Measurements from ENCODE around the gene IL3RA.

Gene IL3RA

DNA sequence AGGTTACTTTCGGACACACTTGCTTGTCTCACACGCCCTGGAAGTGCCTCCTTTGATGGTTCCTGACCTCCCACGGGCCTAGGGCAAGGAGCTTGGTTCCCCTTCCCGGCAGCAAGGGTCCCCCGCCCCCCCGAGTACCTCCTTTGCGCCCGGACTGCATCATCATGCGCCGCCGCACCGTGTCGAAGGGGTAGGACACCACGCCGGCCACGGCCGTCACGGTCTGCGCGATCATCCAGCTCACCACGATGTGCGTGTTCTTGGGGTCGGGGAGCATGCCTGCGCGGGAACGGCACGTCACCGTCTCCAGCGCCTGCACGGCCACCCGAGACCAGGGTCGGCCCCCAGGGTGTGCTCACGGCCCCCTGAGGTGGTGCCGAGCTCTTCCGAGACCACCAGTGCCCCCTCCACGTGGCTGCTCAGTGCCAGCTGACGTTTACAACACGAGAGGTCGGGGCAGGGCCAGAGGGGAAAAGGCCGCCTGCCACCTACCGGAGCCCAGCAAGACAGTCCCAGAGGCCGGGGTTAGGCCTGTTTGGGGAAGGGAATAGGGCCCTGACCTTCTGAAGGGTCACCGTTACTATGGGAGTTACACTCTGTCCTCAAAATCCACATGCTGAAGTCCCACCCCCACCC, 50.7 kb downstream of the IL3RA start:
- H3K36me3 ChIP-seq (ENCODE audit: insufficient read depth, low read depth, low read length), result peaks cover 81% of the 10 kb centered on the region
- no peak overlapping the region for H3K4me3 ChIP-seq (ENCODE audit: low read length)
- no peaks in the 10 kb centered on the region for H3K27me3 ChIP-seq (ENCODE audit: insufficient read depth, low read length)
- no peak overlapping the region for H3K27ac ChIP-seq (ENCODE audit: low read length)
- no peaks in the 10 kb centered on the region for H3K9me3 ChIP-seq (ENCODE audit: insufficient read depth, low read depth, low read length)
- H3K9ac ChIP-seq (ENCODE audit: low read depth, low read length), result no peak overlapping the region
- H3K4me1 ChIP-seq (ENCODE audit: insufficient read depth, low read length), result no peaks in the 10 kb centered on the region

DNA sequence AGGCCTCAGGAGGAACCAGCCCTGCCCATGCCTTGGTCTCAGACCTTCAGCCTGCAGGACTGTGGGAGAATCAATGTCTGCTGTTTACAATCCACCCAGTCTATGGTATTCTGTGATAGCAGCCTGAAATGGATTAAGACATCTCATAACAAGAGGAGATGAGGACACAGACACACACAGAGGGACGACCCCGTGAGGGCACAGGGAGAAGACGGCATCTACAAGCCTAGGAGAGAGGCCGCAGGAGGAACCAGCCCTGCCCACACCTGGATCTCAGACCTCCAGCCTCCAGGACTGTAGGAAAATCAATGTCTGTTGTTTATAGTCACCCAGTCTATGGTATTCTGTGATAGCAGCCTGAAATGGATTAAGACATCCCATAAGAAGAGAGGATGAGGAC, 52.1 kb downstream of the IL3RA start:
- Histone ChIP-seq H3K9me3 (ENCODE audit: insufficient read depth, low read depth, low read length) (no peaks in the 10 kb centered on the region), H3K27ac (ENCODE audit: low read length) (no peak overlapping the region), H3K36me3 (ENCODE audit: insufficient read depth, low read depth, low read length) (peaks cover 75% of the 10 kb centered on the region), H3K27me3 (ENCODE audit: insufficient read depth, low read length) (no peaks in the 10 kb centered on the region), H3K9ac (ENCODE audit: low read depth, low read length) (no peak overlapping the region), H3K4me1 (ENCODE audit: insufficient read depth, low read length) (no peaks in the 10 kb centered on the region), H3K4me3 (ENCODE audit: low read length) (no peak overlapping the region)

DNA sequence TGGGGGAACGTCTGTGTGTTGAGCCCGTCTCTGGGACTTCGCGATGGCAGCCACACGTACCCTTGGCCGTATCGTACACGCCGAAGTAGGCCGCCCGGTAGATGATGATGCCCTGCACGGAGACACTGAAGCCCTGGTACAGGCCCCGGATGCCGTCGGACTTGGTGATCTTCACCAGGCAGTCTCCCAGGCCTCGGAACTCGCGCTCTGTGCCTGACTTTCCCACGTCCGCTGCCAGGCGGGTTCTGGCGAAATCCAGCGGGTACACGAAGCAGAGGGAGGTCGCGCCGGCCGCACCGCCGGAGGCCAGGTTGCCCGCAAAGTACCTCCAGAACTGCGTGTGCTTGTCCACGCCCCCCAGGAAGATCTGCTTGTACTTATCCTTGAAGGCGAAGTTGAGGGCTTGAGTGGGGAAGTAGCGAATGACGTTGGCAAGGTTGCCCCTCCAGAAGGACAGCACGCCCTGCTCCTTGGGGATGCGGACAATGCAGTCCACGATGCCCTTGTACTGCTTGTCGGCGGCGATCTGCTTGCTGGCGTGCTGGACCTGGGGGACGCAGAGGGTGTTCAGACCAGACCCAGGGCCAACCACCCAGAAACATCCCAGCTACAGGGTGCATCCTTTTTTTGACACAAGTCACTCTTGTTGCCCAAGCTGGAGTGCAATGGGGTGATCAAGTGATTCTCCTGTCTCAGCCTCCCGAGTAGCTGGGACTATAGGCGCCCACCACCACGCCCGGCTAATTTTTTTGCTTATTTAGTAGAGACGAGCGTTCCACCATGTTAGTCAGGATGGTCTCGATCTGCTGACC, 52.8 kb downstream of the IL3RA start:
- peak overlapping the region; percentile 99; the same call in 1 of the 2 replicates for H3K9ac ChIP-seq (ENCODE audit: low read depth, low read length)
- no peaks in the 10 kb centered on the region for H3K27me3 ChIP-seq (ENCODE audit: insufficient read depth, low read length)
- peaks cover 69% of the 10 kb centered on the region for H3K36me3 ChIP-seq (ENCODE audit: insufficient read depth, low read depth, low read length)

DNA sequence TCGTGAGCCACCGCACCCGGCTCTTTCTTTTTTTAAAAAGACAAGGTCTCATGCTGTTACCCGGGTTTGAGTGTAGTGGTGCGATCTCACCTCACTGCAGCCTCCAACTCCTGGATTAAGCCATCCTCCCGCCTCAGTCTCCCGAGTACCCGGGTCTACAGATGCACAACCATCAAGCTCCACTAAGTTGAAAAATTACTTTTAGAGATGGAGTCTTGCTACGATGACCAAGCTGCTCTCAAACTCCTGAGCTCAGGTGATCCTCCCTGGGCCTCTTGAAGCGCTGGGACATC, 53.4 kb downstream of the IL3RA start:
- no peak overlapping the region for H3K27ac ChIP-seq (ENCODE audit: low read length)
- peaks cover 66% of the 10 kb centered on the region for H3K36me3 ChIP-seq (ENCODE audit: insufficient read depth, low read depth, low read length)
- H3K9ac ChIP-seq (ENCODE audit: low read depth, low read length), result peak overlapping the region; percentile 99; the same call in 1 of the 2 replicates
- peak overlapping the region; percentile 93; the same call in 1 of the 2 replicates for H3K4me3 ChIP-seq (ENCODE audit: low read length)
- H3K4me1 ChIP-seq (ENCODE audit: insufficient read depth, low read length), result no peaks in the 10 kb centered on the region
- no peaks in the 10 kb centered on the region for H3K9me3 ChIP-seq (ENCODE audit: insufficient read depth, low read depth, low read length)
- H3K27me3 ChIP-seq (ENCODE audit: insufficient read depth, low read length), result no peaks in the 10 kb centered on the region

More for the DNA sequence above, 52.8 kb downstream of the IL3RA start:
- Histone ChIP-seq H3K9me3 (ENCODE audit: insufficient read depth, low read depth, low read length) (no peaks in the 10 kb centered on the region), H3K27ac (ENCODE audit: low read length) (no peak overlapping the region), H3K4me3 (ENCODE audit: low read length) (peak overlapping the region; percentile 93; the same call in 1 of the 2 replicates), H3K4me1 (ENCODE audit: insufficient read depth, low read length) (no peaks in the 10 kb centered on the region)

DNA sequence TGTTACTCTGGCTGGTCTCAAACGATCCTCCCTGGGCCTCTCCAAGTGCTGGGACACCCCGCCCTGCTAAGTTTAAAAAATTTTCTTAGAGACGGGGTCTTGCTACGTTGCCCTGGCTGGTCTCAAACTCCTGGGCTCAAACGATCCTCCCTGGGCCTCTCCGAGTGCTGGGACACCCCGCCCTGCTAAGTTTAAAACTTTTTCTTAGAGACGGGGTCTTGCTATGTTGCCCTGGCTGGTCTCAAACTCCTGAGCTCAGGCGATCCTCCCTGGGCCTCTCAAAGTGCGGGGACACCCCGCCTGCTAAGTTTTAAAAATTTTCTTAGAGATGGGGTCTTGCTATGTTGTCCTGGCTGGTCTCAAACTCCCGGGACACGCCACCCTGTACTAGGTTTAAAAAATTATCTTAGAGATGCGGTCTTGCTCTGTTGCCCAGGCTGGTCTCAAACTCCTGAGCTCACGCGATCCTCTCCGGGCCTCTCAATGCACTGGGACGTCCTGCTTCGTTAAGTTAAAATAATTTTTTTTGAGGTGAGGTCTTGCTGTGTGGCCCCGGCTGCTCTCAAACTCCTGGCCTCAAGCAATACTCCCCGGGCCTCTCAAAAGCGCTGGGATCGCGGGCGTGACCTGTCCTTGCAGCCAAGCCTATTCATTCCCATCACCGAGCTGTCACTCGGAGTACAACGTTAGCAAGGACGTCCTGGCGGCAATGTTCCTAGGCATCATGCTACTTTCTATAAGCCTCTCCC, 54.2 kb downstream of the IL3RA start:
- H3K4me1 ChIP-seq (ENCODE audit: insufficient read depth, low read length), result no peaks in the 10 kb centered on the region
- no peaks in the 10 kb centered on the region for H3K9me3 ChIP-seq (ENCODE audit: insufficient read depth, low read depth, low read length)
- H3K36me3 ChIP-seq (ENCODE audit: insufficient read depth, low read depth, low read length), result peaks cover 66% of the 10 kb centered on the region
- H3K9ac ChIP-seq (ENCODE audit: low read depth, low read length), result peak overlapping the region; percentile 99
- H3K27ac ChIP-seq (ENCODE audit: low read length), result peak overlapping the region; percentile 41
- peak overlapping the region; percentile 93 for H3K4me3 ChIP-seq (ENCODE audit: low read length)
- no peaks in the 10 kb centered on the region for H3K27me3 ChIP-seq (ENCODE audit: insufficient read depth, low read length)

DNA sequence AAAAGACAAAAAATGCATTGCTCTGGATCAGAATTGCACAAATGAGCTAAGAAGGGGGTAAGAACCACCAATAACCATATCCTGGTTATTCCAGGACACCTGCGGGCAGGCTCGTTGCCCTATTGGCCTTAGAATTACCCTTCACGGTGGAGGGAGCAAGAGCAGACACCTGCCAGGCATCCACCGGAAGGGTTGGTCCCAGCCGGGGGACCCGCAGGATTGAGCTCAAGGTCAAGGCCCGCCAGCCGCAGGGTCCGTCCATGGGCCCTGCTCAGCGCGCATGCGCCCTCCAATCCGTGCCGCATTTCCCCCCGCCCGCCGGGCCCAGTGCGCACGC, 54.8 kb downstream of the IL3RA start:
- Histone ChIP-seq H3K36me3 (ENCODE audit: insufficient read depth, low read depth, low read length) (peaks cover 66% of the 10 kb centered on the region), H3K4me1 (ENCODE audit: insufficient read depth, low read length) (no peaks in the 10 kb centered on the region), H3K27ac (ENCODE audit: low read length) (peak overlapping the region; percentile 41), H3K9ac (ENCODE audit: low read depth, low read length) (peak overlapping the region; percentile 99), H3K9me3 (ENCODE audit: insufficient read depth, low read depth, low read length) (no peaks in the 10 kb centered on the region), H3K4me3 (ENCODE audit: low read length) (peak overlapping the region; percentile 93), H3K27me3 (ENCODE audit: insufficient read depth, low read length) (no peaks in the 10 kb centered on the region)

DNA sequence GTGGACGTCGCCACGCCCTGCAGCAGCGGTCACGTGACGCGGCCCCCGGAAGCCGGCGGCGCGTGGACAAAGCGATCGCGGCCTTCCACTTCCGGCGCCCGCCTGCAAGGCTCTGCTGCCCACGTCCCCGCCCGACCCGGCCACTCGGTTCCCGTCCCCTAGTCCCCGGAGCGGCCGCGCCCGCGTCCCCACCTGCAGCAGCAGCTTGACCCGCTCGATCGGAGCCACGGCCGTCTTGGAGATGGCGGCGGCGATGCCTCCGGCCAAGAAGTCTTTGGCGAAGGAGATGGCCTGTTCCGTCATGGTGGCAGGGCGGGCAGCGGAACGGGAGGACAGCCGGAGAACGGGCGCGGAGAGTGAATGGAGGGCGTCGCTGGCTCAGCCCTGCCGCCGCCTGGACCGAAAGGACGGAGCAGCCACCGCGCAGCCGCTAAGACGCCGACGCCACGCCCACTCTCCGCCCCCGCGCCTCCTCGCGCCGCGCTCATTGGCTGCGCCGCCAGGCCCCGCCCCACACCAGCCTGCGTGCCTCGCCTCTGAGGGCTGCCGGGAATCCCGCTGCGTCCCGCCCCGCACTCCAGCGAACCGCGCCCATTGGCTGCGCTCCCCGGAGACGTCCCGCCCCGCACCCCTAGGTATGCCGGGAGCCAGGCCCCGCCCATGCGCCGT, 55.3 kb downstream of the IL3RA start, which contains the start of gene SLC25A6:
TSS of gene SLC25A6 (minus strand) at position 407 of the 669 bp plus-strand sequence. CDS start at position 303, 104 bp downstream.
- H3K9ac ChIP-seq (ENCODE audit: low read depth, low read length), result peak within 1 kb of the TSS; percentile 99
- no peaks in the 10 kb centered on the region for H3K9me3 ChIP-seq (ENCODE audit: insufficient read depth, low read depth, low read length)
- H3K36me3 ChIP-seq (ENCODE audit: insufficient read depth, low read depth, low read length), result peaks cover 66% of the 10 kb centered on the region
- peak within 1 kb of the TSS; percentile 94 for H3K4me3 ChIP-seq (ENCODE audit: low read length)
- H3K27ac ChIP-seq (ENCODE audit: low read length), result peak within 1 kb of the TSS; percentile 94
- no peaks in the 10 kb centered on the region for H3K27me3 ChIP-seq (ENCODE audit: insufficient read depth, low read length)
- H3K4me1 ChIP-seq (ENCODE audit: insufficient read depth, low read length), result no peaks in the 10 kb centered on the region

DNA sequence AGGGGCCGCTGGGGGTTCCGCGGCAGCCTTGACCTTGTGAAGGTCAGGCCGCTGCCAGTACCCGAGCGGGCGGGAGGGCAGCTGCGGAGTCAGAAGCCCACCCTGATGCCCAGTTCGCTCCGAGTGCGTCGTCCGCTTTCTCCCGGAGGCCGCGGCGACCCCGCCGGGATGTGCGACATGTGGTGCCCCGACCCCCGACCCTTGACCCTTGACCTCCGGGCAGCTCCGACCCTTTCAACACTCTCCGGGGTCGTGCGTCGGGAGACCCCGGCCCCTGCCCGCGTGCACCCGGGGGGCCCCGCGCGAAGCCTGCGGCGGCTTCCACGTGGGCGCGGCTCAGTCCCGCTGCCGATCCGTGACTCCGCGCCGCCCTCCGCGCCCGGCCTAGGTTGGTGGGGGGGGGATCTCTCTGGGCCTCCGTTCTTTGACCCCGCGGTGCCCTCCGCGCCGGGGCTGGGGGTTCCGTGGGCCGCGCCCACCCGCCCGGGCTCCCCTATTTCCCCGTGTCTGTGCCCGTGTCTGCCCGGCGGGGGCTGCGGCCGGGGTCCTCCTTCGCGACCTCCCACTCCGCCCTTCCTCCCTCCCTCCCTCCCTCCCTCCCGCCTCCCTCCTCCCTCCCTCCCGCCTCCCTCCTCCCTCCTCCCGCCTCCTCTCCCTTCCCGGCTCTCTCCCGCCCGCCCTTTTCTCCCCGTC, 55.9 kb downstream of the IL3RA start:
- peaks cover 61% of the 10 kb centered on the region for H3K36me3 ChIP-seq (ENCODE audit: insufficient read depth, low read depth, low read length)
- H3K9me3 ChIP-seq (ENCODE audit: insufficient read depth, low read depth, low read length), result no peaks in the 10 kb centered on the region
- H3K27ac ChIP-seq (ENCODE audit: low read length), result peak overlapping the region; percentile 79
- H3K4me3 ChIP-seq (ENCODE audit: low read length), result peak overlapping the region; percentile 94
- no peaks in the 10 kb centered on the region for H3K4me1 ChIP-seq (ENCODE audit: insufficient read depth, low read length)
- peak overlapping the region; percentile 97 for H3K9ac ChIP-seq (ENCODE audit: low read depth, low read length)
- no peaks in the 10 kb centered on the region for H3K27me3 ChIP-seq (ENCODE audit: insufficient read depth, low read length)

DNA sequence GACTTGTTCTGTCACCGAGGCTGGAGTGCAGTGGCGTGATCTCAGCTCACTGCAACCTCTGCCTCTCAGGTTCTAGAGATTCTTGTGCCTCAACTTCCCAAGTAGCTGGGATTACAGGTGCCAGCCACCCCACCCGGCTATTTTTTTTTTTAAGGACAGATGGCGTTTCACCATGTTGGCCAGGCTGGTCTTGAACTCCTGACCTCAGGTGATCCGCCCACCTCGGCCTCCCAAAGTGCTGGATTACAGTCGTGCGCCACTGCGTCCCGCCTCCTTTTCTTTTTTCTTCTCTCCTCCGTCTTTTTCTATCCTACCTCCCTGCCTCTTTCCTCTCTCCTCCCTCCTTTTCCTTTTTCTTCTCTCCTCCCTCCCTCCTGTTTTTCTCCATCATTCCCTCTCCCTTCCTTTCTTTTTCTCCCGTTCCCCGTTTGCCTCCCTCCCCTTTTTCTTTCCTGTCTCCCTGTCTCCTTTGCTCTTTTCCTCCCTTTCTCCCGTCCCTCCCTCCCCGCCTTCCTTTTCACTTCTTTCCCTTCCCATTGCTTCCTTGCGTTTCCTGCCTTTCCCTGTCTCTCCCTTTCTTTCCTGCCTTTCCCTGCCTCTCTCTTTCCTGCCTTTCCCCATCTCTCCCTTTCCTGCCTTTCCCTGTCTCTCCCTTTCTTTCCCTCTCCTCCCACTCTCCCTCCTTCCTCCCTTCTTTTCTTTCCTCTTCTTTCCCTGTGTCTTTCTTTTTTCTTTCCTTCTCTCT, 57.5 kb downstream of the IL3RA start:
- Histone ChIP-seq H3K4me3 (ENCODE audit: low read length) (peak overlapping the region; percentile 94; the same call in 1 of the 2 replicates), H3K36me3 (ENCODE audit: insufficient read depth, low read depth, low read length) (peaks cover 59% of the 10 kb centered on the region), H3K9ac (ENCODE audit: low read depth, low read length) (no peak overlapping the region; the same call in 1 of the 2 replicates)

DNA sequence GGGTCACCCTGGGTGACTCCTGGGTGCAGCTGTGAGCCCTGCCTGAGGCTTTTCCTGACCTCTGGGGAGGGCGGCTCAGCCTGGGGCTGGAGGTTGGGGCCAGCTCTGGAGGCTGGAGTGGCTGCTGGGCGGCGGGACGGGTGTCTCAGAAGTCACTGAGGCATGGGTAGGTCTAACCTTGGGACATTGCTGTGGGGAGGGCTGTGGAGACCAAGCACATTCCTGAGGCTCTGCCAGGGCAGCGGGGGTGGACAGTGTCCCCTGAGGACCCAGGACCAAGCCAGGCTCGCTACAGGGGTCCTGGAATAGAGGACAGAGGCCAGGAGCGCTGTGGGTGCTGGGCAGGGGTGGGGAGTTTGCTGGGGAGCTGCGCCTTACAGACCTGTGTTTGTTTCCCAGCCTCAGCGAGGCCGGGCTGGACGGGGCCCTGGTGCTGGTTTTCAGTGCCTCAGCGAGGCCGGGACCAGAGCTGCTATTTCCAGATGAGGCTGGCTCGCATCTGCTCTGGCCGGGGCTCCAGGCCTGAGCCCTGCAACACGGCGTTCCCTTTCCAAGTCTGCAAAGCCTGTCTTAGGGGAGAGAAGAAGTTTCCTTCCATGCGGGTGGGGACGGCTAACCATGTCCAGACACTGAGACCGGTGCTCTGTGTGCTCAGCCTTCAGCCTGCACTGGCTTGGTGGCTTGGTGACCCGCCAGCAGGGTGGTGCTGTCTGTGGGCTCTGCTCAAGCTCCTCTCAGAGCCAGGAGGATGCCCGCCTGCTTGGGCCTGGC, 58.3 kb downstream of the IL3RA start:
- H3K9ac ChIP-seq (ENCODE audit: low read depth, low read length), result peak overlapping the region; percentile 37; the same call in 1 of the 2 replicates
- no peak overlapping the region for H3K27ac ChIP-seq (ENCODE audit: low read length)
- H3K36me3 ChIP-seq (ENCODE audit: insufficient read depth, low read depth, low read length), result peaks cover 59% of the 10 kb centered on the region

More for the DNA sequence above, 57.5 kb downstream of the IL3RA start:
- Histone ChIP-seq H3K4me1 (ENCODE audit: insufficient read depth, low read length) (no peaks in the 10 kb centered on the region), H3K27me3 (ENCODE audit: insufficient read depth, low read length) (no peaks in the 10 kb centered on the region), H3K9me3 (ENCODE audit: insufficient read depth, low read depth, low read length) (no peaks in the 10 kb centered on the region), H3K27ac (ENCODE audit: low read length) (no peak overlapping the region)

More for the DNA sequence above, 58.3 kb downstream of the IL3RA start:
- no peak overlapping the region for H3K4me3 ChIP-seq (ENCODE audit: low read length)
- H3K9me3 ChIP-seq (ENCODE audit: insufficient read depth, low read depth, low read length), result no peaks in the 10 kb centered on the region
- H3K27me3 ChIP-seq (ENCODE audit: insufficient read depth, low read length), result no peaks in the 10 kb centered on the region
- no peaks in the 10 kb centered on the region for H3K4me1 ChIP-seq (ENCODE audit: insufficient read depth, low read length)
